Spleen (tissue), 11 donors: Measurements from ENCODE around the gene NLGN4X. TPM values are rescaled to one million over a fixed set of nuclear protein-coding genes. Genes with fewer than 3 reads are reported as not detected.

Source experiments
- DNase-seq: peaks from one replicate; pipeline ENCODE4 v3.0.0-alpha.2; 2020
- H3K27ac ChIP-seq, 8 donors: fragments of 200-600 bp; sonication (generic) in 7 of 8; 1 replicate in 4 of 8; 2 replicates in 4 of 8; pipeline versions ENCODE4 v1.5.0 to v1.8.0; 2016 to 2021; ENCODE audit warnings: inconsistent platforms in 4 of 8, mild to moderate bottlenecking in 4 of 8, moderate library complexity in 1 of 8
- H3K27me3 ChIP-seq, 7 donors: fragments of 200-600 bp; sonication (generic) in 6 of 7; replicated peaks in 1 of 7; 1 replicate in 4 of 7; 2 replicates in 3 of 7; pipeline versions ENCODE4 v1.5.0 to v1.8.0; 2016 to 2021; ENCODE audit warnings: inconsistent platforms in 3 of 7, mild to moderate bottlenecking in 1 of 7
- H3K36me3 ChIP-seq, 6 donors: fragments of 200-600 bp; sonication (generic) in 5 of 6; 1 replicate in 4 of 6; 2 replicates in 2 of 6; pipeline versions ENCODE4 v1.5.0 to v1.8.0; 2016 to 2021; ENCODE audit warnings: inconsistent platforms in 2 of 6
- H3K4me1 ChIP-seq, 6 donors: fragments of 200-600 bp; sonication (generic) in 5 of 6; 1 replicate in 3 of 6; 2 replicates in 3 of 6; pipeline versions ENCODE4 v1.5.0 to v1.8.0; 2016 to 2021; ENCODE audit warnings: inconsistent platforms in 3 of 6
- H3K4me3 ChIP-seq, 8 donors: fragments of 200-600 bp; sonication (generic) in 7 of 8; 1 replicate in 4 of 8; 2 replicates in 4 of 8; pipeline versions ENCODE4 v1.5.0 to v1.8.0; 2016 to 2021; ENCODE audit warnings: inconsistent platforms in 4 of 8, mild to moderate bottlenecking in 4 of 8, moderate library complexity in 2 of 8
- H3K9me3 ChIP-seq, 8 donors: fragments of 200-600 bp; sonication (generic) in 7 of 8; 1 replicate in 4 of 8; 2 replicates in 4 of 8; pipeline versions ENCODE4 v1.5.0 to v1.8.0; 2016 to 2021; ENCODE audit warnings: inconsistent platforms in 4 of 8
- POLR2A ChIP-seq, 3 donors: fragments of 450-650 bp; IDR thresholded peaks; one replicate each; pipeline ENCODE4 v1.5.1; 2017; ENCODE audit warnings: antibody characterized with exemption in 3 of 3, mild to moderate bottlenecking in 1 of 3
- POLR2AphosphoS5 ChIP-seq, 3 donors: sonication (generic); formaldehyde crosslinking; IDR thresholded peaks; one replicate each; pipeline ENCODE4 v1.5.1; 2017; ENCODE audit warnings: antibody characterized with exemption in 3 of 3
- WGBS, 5 donors: extraction: QIAGEN DNeasy Blood & Tissue Kit in 3 of 5; methylation state at CpG; one replicate each; pipeline versions ENCODE4 v1.1.5 to v1.1.7; 2013 to 2018; 5-methylcytosine and 5-hydroxymethylcytosine counted together
- intact Hi-C: fragments of 100-400 bp; cut with DNase I; formaldehyde crosslinking; loops from one replicate; pipeline ENCODE4 v1.15.0; 2023; ENCODE audit warnings: low total_unique reads
- polyA plus RNA-seq, 3 donors: library from polyadenylated mRNA; stranded (reverse); fragments of 200-250 nt; gene quantifications; one replicate each; pipeline ENCODE4 v1.2.1, GENCODE V29; 2013
- small RNA-seq, 4 donors: library from RNA; depleted of rRNA; stranded (forward); fragments of <200 nt; gene quantifications; one replicate each; pipeline ENCODE3, GENCODE V24; 2016
- total RNA-seq, 7 donors: library from RNA; depleted of rRNA in 3 of 7; stranded (reverse); fragments of >200 nt in 3 of 7; fragmentation: NEBNext Ultra II Directional in 4 of 7; extraction: Animal tissue kit (Norgen Biotek cat#: 25700) in 4 of 7; gene quantifications; one replicate each; pipeline versions ENCODE4 v1.1.0 to v1.2.1, GENCODE V29; 2016 to 2021
- TF ChIP-seq, protein P1 (sequence below), 11 experiments: fragments of 200-600 bp in 7 of 11; fragments of 450-650 bp in 4 of 11; sonication (generic) in 4 of 11; IDR thresholded peaks in 8 of 11; conservative IDR thresholded peaks in 3 of 11; 1 replicate in 7 of 11; 2 replicates in 4 of 11; pipeline versions ENCODE4 v1.4.0 to v1.8.0; 2016 to 2021; ENCODE audit warnings: antibody characterized with exemption in 11 of 11, inconsistent platforms in 4 of 11, mild to moderate bottlenecking in 1 of 11
- donor health status: healthy with polysubstance abuse.
- donor health status: DM: no; HTN: no; CAD: no; lungs with moderate emphysema.
- donor health status: DM: no; HTN: no; CAD: no.
- donor health status: Bipolar disorder and iron deficiency.
- donor health status: healthy.
- donor health status: DM: no; HTN: no; CAD: no.
- donor health status: DM: yes; HTN: yes; CAD: no.

NLGN4X gene
- total and polyA plus RNA-seq, 10 donors = 0.68 to 16.1 (median 5.6) TPM

DNA sequence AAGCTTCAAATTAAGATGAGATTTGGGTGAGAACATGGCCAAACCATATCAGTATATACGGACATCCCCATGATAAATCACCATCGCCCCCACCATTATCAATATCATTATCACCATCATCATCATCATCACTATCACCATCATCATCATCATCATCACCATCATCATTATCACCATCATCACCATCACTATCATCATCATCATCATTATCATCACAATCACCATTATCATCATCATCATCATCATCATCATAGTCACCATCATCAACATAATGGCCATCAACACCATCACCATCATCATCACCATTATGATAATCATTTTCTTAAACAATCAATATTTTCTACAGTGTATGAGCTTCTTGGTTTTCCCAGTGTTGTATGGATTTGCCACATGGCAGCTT is 360.9 kb downstream of the NLGN4X start:
- no peaks in the 10 kb centered on the region for H3K36me3 ChIP-seq
- no peak overlapping the region for H3K4me3 ChIP-seq
- 89 to 97% (median 90%) methylated on average over 2 of the region's 2 CpGs for WGBS, 5 donors
- no peaks in the 10 kb centered on the region for H3K27me3 ChIP-seq
- no peaks in the 10 kb centered on the region for H3K9me3 ChIP-seq
- TF ChIP-seq POLR2A (IDR thresholded peaks at IDR 0.05) (no peak), POLR2AphosphoS5 (IDR thresholded peaks at IDR 0.05) (no peak)
- TF ChIP-seq, protein P1, sequence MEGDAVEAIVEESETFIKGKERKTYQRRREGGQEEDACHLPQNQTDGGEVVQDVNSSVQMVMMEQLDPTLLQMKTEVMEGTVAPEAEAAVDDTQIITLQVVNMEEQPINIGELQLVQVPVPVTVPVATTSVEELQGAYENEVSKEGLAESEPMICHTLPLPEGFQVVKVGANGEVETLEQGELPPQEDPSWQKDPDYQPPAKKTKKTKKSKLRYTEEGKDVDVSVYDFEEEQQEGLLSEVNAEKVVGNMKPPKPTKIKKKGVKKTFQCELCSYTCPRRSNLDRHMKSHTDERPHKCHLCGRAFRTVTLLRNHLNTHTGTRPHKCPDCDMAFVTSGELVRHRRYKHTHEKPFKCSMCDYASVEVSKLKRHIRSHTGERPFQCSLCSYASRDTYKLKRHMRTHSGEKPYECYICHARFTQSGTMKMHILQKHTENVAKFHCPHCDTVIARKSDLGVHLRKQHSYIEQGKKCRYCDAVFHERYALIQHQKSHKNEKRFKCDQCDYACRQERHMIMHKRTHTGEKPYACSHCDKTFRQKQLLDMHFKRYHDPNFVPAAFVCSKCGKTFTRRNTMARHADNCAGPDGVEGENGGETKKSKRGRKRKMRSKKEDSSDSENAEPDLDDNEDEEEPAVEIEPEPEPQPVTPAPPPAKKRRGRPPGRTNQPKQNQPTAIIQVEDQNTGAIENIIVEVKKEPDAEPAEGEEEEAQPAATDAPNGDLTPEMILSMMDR (IDR thresholded peaks at IDR 0.05 in 8 of 11, conservative IDR thresholded peaks at IDR 0.05 in 3 of 11) = no peak
- DNase-seq = no peak
- H3K4me1 ChIP-seq = no peaks in the 10 kb centered on the region
- intact Hi-C loops = no loop called here
- H3K27ac ChIP-seq = no peak overlapping the region

DNA sequence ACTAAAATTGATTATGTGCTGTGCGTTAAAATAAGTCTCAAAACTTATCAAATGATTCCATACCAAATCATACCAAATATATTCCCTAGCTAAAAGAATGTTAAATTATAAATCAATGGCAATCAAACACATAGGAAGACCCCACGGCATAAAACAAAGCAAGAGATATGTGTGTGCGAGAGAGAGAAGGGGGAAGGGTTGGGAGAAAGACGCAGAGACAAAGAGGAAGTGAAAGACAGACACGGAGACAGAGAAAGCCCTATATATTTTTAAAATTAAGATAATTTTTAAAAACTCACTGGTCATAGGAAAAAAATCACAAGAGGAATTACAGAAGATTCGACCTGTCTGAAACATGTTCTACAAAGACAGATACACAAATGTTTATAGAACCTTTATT is 371.4 kb downstream of the NLGN4X start:
- no peaks in the 10 kb centered on the region for H3K4me1 ChIP-seq
- no peaks in the 10 kb centered on the region for H3K36me3 ChIP-seq
- no peak for DNase-seq
- H3K27ac ChIP-seq = no peak overlapping the region
- H3K27me3 ChIP-seq = no peaks in the 10 kb centered on the region
- intact Hi-C loops = no loop called here
- TF ChIP-seq POLR2A (IDR thresholded peaks at IDR 0.05) (no peak), POLR2AphosphoS5 (IDR thresholded peaks at IDR 0.05) (no peak)
- TF ChIP-seq, protein P1 (IDR thresholded peaks at IDR 0.05 in 8 of 11, conservative IDR thresholded peaks at IDR 0.05 in 3 of 11) = no peak
- 43 to 61% (median 50%) methylated on average over 6 of the region's 6 CpGs for WGBS, 5 donors
- no peak overlapping the region for H3K4me3 ChIP-seq
- H3K9me3 ChIP-seq = no peaks in the 10 kb centered on the region

DNA sequence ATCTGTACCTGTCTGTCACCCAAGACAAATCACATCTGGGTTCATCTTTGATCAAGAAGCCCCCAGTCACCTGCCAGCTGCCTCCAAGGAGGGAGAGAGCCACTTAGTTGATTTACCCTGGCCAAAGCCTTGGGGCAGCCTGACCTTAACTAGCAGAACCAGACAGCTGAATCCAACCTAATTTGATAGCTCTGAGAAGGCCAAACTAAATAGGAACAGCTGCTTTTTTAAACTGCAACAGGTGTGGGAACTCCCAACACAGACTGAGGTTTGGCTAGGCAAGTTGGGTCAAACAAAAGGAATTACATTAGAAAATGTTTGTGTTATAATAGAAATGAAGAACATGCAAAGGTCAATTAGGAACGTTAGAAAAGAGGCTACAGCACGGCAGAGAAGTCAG is 375.7 kb downstream of the NLGN4X start:
- Histone ChIP-seq H3K4me1 (no peaks in the 10 kb centered on the region), H3K9me3 (no peaks in the 10 kb centered on the region), H3K4me3 (no peak overlapping the region), H3K27me3 (no peaks in the 10 kb centered on the region), H3K27ac (no peak overlapping the region), H3K36me3 (no peaks in the 10 kb centered on the region)
- intact Hi-C loops = no loop called here
- no peak for TF ChIP-seq POLR2A (IDR thresholded peaks at IDR 0.05)
- TF ChIP-seq POLR2AphosphoS5 (IDR thresholded peaks at IDR 0.05) = no peak
- TF ChIP-seq, protein P1 (IDR thresholded peaks at IDR 0.05 in 8 of 11, conservative IDR thresholded peaks at IDR 0.05 in 3 of 11) = no peak
- no peak for DNase-seq
- whole genome bisulfite sequencing, 5 donors = 67 to 98% (median 75%) methylated on average over 2 of the region's 2 CpGs

DNA sequence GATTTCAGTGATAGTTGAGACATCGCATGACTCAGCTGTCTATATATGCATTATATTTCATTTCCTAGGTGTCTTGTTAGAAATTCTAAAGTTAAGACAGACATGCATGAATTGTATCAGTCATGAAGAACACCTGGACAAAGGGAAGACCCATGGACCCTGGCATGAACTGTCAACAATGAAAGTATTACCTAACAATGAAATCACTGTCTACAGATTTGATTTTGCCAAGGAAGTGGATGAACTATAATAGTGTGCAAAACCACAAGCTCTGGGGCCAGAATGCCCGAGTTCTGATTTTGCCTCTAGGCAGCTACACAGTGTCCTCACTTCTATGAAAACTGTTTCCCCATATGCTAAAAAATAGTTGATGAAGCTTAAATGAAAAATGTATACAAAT is 386.1 kb downstream of the NLGN4X start:
- Histone ChIP-seq H3K36me3 (no peaks in the 10 kb centered on the region), H3K27me3 (no peaks in the 10 kb centered on the region), H3K27ac (no peak overlapping the region), H3K4me1 (no peaks in the 10 kb centered on the region), H3K9me3 (no peaks in the 10 kb centered on the region), H3K4me3 (no peak overlapping the region)
- TF ChIP-seq POLR2AphosphoS5 (IDR thresholded peaks at IDR 0.05) (no peak), POLR2A (IDR thresholded peaks at IDR 0.05) (no peak)
- TF ChIP-seq, protein P1 (IDR thresholded peaks at IDR 0.05 in 8 of 11, conservative IDR thresholded peaks at IDR 0.05 in 3 of 11) = no peak
- 78 to 94% (median 83%) methylated on average over 1 to 2 of the region's 2 CpGs for WGBS, 5 donors
- intact Hi-C loops = no loop called here
- no peak for DNase-seq

Small RNA genes lying within 50 kb of the gene (small RNA-seq; reads per million reads assigned to genes)
- gene RF00322 = 0 reads per million in 4 donors
